ENCODE measurements around the gene C15orf39.
"Not testable (repeated sequence)": the region's sequence is repeated elsewhere in the genome, so short reads cannot be mapped to it uniquely, and the experiment has no call there.

C15orf39 gene

DNA sequence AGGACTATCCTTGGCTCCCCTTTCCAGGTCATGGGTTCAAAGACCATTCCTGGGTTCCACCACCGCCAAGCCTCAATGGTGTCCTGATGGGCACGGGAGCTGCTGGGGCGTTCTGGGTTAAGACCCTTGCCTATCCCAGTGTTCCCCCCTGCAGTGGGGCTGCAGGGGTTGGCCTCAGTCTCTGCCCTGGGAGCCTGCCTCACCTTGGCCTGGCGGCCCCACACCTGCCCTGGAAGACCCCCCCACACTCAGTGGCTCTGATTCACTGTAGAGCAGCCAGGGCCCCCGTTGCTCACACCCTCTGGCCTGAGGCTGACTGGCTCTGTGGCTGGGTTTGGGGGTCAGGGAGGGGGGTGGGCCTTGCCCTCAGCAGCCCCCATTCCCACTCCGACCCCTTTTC, 22.0 kb downstream of the C15orf39 start:
- no peaks in the 10 kb centered on the region for H4K20me1 ChIP-seq (ENCODE audit: control insufficient read depth, insufficient read depth, low read depth, low read length)
- peaks cover 13% of the 10 kb centered on the region for H3K4me1 ChIP-seq (ENCODE audit: control insufficient read depth, low read length)
- TF ChIP-seq, protein P1, sequence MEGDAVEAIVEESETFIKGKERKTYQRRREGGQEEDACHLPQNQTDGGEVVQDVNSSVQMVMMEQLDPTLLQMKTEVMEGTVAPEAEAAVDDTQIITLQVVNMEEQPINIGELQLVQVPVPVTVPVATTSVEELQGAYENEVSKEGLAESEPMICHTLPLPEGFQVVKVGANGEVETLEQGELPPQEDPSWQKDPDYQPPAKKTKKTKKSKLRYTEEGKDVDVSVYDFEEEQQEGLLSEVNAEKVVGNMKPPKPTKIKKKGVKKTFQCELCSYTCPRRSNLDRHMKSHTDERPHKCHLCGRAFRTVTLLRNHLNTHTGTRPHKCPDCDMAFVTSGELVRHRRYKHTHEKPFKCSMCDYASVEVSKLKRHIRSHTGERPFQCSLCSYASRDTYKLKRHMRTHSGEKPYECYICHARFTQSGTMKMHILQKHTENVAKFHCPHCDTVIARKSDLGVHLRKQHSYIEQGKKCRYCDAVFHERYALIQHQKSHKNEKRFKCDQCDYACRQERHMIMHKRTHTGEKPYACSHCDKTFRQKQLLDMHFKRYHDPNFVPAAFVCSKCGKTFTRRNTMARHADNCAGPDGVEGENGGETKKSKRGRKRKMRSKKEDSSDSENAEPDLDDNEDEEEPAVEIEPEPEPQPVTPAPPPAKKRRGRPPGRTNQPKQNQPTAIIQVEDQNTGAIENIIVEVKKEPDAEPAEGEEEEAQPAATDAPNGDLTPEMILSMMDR (IDR thresholded peaks at IDR 0.05; ENCODE audit: low read depth, low read length, poor library complexity, severe bottlenecking), result no peak
- TF ChIP-seq EZH2phosphoT487 (IDR thresholded peaks at IDR 0.05; ENCODE audit: borderline replicate concordance, low read length), result no peak
- no peaks in the 10 kb centered on the region for H3K9me2 ChIP-seq (replicated peaks; ENCODE audit: control insufficient read depth, low read length)
- H3K27me3 ChIP-seq (ENCODE audit: control insufficient read depth, low read length), result peaks cover 15% of the 10 kb centered on the region; the same call in 1 of the 2 replicates
- no peaks in the 10 kb centered on the region for H3K36me3 ChIP-seq (ENCODE audit: control insufficient read depth, low read length)
- no peaks in the 10 kb centered on the region for H3F3A ChIP-seq (ENCODE audit: control insufficient read depth, insufficient read depth)
- no peaks in the 10 kb centered on the region for H3K79me2 ChIP-seq (ENCODE audit: control insufficient read depth, low read length)
- H3K4me3 ChIP-seq (ENCODE audit: low read length), result no peak overlapping the region
- no peak overlapping the region for H3K4me2 ChIP-seq (ENCODE audit: low read length)
- no peaks in the 10 kb centered on the region for H3K9me3 ChIP-seq (ENCODE audit: control insufficient read depth, insufficient read depth, low read length)
- no peak overlapping the region for H3K27ac ChIP-seq (ENCODE audit: low read depth, low read length)

GRCh38 chr15:75224281-75224680, 22.6 kb downstream of the C15orf39 start:
- H3K27me3 ChIP-seq (ENCODE audit: control insufficient read depth, low read length), result peaks cover 17% of the 10 kb centered on the region; the same call in 1 of the 2 replicates
- H3K27ac ChIP-seq (ENCODE audit: low read depth, low read length), result no peak overlapping the region
- no peaks in the 10 kb centered on the region for H3K79me2 ChIP-seq (ENCODE audit: control insufficient read depth, low read length)
- H3K4me1 ChIP-seq (ENCODE audit: control insufficient read depth, low read length), result peaks cover 8% of the 10 kb centered on the region
- H3K36me3 ChIP-seq (ENCODE audit: control insufficient read depth, low read length), result no peaks in the 10 kb centered on the region
- no peak overlapping the region for H3K4me2 ChIP-seq (ENCODE audit: low read length)
- no peaks in the 10 kb centered on the region for H3F3A ChIP-seq (ENCODE audit: control insufficient read depth, insufficient read depth)
- no peak overlapping the region for H3K4me3 ChIP-seq (ENCODE audit: low read length)
- no peaks in the 10 kb centered on the region for H3K9me2 ChIP-seq (replicated peaks; ENCODE audit: control insufficient read depth, low read length)
- H3K9me3 ChIP-seq (ENCODE audit: control insufficient read depth, insufficient read depth, low read length), result no peaks in the 10 kb centered on the region
- no peak for TF ChIP-seq EZH2phosphoT487 (IDR thresholded peaks at IDR 0.05; ENCODE audit: borderline replicate concordance, low read length)
- TF ChIP-seq, protein P1 (IDR thresholded peaks at IDR 0.05; ENCODE audit: low read depth, low read length, poor library complexity, severe bottlenecking), result no peak
- no peaks in the 10 kb centered on the region for H4K20me1 ChIP-seq (ENCODE audit: control insufficient read depth, insufficient read depth, low read depth, low read length)

DNA sequence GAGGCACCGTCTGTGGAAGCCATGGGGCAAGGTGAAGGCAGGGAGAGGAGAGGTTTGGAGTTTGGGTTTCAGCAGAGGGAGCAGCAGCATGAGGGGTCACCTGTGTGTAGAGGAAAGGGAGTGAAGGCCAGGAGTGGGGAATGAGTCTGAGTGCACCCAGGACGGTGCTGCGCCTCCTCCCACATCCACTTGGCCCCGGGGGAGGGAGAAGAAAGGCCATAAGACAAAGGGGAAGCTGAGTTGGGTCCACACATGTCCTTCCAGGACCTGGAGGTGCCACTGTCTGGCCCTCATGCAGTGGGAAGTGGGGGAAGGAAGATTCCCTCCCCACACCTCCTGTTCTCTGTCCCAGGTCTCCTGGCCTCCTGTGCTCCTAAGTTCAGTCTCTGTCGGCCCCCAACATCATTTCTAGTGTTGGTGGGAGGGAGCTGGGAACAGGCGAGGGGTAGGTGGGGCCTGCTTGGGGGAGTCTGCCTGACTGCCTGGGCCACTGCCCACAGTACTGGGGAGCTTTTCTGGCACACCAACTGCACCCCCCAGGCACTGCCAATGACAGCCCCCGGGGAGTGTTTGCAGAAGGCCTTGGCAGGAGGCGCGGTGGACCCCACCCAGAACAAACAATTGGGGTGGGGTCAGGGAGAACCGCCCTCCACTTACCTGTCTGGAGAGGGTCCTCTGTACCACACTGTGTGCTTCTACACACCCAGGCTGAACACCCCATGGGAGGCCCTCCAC, 23.6 kb downstream of the C15orf39 start:
- H3K4me1 ChIP-seq (ENCODE audit: control insufficient read depth, low read length); H3K36me3 ChIP-seq (ENCODE audit: control insufficient read depth, low read length); H3K4me2 ChIP-seq (ENCODE audit: low read length); H3K79me2 ChIP-seq (ENCODE audit: control insufficient read depth, low read length); H3K9me3 ChIP-seq (ENCODE audit: control insufficient read depth, insufficient read depth, low read length); H3F3A ChIP-seq (ENCODE audit: control insufficient read depth, insufficient read depth); H3K27ac ChIP-seq (ENCODE audit: low read depth, low read length); H3K4me3 ChIP-seq (ENCODE audit: low read length); H4K20me1 ChIP-seq (ENCODE audit: control insufficient read depth, insufficient read depth, low read depth, low read length); H3K9me2 ChIP-seq (replicated peaks; ENCODE audit: control insufficient read depth, low read length): not testable (repeated sequence)
- H3K27me3 ChIP-seq (ENCODE audit: control insufficient read depth, low read length), result peaks cover 17% of the 10 kb centered on the region; the same call in 1 of the 2 replicates

GRCh38 chr15:75225951-75226732, 24.5 kb downstream of the C15orf39 start:
- H3K36me3 ChIP-seq (ENCODE audit: control insufficient read depth, low read length), result no peaks in the 10 kb centered on the region
- H3K9me2 ChIP-seq (replicated peaks; ENCODE audit: control insufficient read depth, low read length), result no peaks in the 10 kb centered on the region
- H3K4me1 ChIP-seq (ENCODE audit: control insufficient read depth, low read length), result no peaks in the 10 kb centered on the region
- H3F3A ChIP-seq (ENCODE audit: control insufficient read depth, insufficient read depth), result no peaks in the 10 kb centered on the region
- H3K4me2 ChIP-seq (ENCODE audit: low read length), result no peak overlapping the region
- no peak overlapping the region for H3K27ac ChIP-seq (ENCODE audit: low read depth, low read length)
- no peaks in the 10 kb centered on the region for H3K79me2 ChIP-seq (ENCODE audit: control insufficient read depth, low read length)
- H3K4me3 ChIP-seq (ENCODE audit: low read length), result no peak overlapping the region
- H3K9me3 ChIP-seq (ENCODE audit: control insufficient read depth, insufficient read depth, low read length), result no peaks in the 10 kb centered on the region
- H3K27me3 ChIP-seq (ENCODE audit: control insufficient read depth, low read length), result peaks cover 17% of the 10 kb centered on the region; the same call in 1 of the 2 replicates
- H4K20me1 ChIP-seq (ENCODE audit: control insufficient read depth, insufficient read depth, low read depth, low read length), result no peaks in the 10 kb centered on the region
- TF ChIP-seq, protein P1 (IDR thresholded peaks at IDR 0.05; ENCODE audit: low read depth, low read length, poor library complexity, severe bottlenecking), result no peak
- no peak for TF ChIP-seq EZH2phosphoT487 (IDR thresholded peaks at IDR 0.05; ENCODE audit: borderline replicate concordance, low read length)

GRCh38 chr15:75227112-75227511, 25.4 kb downstream of the C15orf39 start:
- not testable (repeated sequence) for H3K36me3 ChIP-seq (ENCODE audit: control insufficient read depth, low read length)

More at GRCh38 chr15:75227112-75227511, 25.4 kb downstream of the C15orf39 start:
- not testable (repeated sequence) for H3K9me2 ChIP-seq (replicated peaks; ENCODE audit: control insufficient read depth, low read length); H3K4me1 ChIP-seq (ENCODE audit: control insufficient read depth, low read length); H3K4me3 ChIP-seq (ENCODE audit: low read length); H3K9me3 ChIP-seq (ENCODE audit: control insufficient read depth, insufficient read depth, low read length); H4K20me1 ChIP-seq (ENCODE audit: control insufficient read depth, insufficient read depth, low read depth, low read length); H3K4me2 ChIP-seq (ENCODE audit: low read length); H3F3A ChIP-seq (ENCODE audit: control insufficient read depth, insufficient read depth); H3K27ac ChIP-seq (ENCODE audit: low read depth, low read length); H3K79me2 ChIP-seq (ENCODE audit: control insufficient read depth, low read length)
- H3K27me3 ChIP-seq (ENCODE audit: control insufficient read depth, low read length), result peaks cover 17% of the 10 kb centered on the region; the same call in 1 of the 2 replicates

Measured in DOHH2 (cell line).